Stimulated activated CD4-positive, alpha-beta T cell treated with anti-CD3 and anti-CD28 coated beads, Interleukin-15, amount 100 ng/mL, for 48 hours (primary cell): ENCODE results near the gene HNF1B.

Source experiments
- DNase-seq, 2 donors: peaks; one replicate each; pipeline ENCODE4 v3.0.0-alpha.2; 2020; ENCODE audit warnings: low read depth in 2 of 2

HNF1B gene

GRCh38 chr17:37671824-37672547 lies 72.9 kb downstream of the HNF1B start:
- DNase-seq: no peak

- DNase-seq: no peak
Observed at GRCh38 chr17:37671028-37671823, 73.6 kb downstream of the HNF1B start.

GRCh38 chr17:37667039-37667438 lies 77.8 kb downstream of the HNF1B start:
- no peak for DNase-seq

- no peak for DNase-seq
Observed at GRCh38 chr17:37664214-37664613, 80.6 kb downstream of the HNF1B start.

- DNase-seq: no peak
Observed at GRCh38 chr17:37662353-37662752, 82.5 kb downstream of the HNF1B start.

- DNase-seq: no peak
Observed at GRCh38 chr17:37661400-37662014, 83.4 kb downstream of the HNF1B start.

- no peak for DNase-seq
Observed at GRCh38 chr17:37659925-37660324, 84.9 kb downstream of the HNF1B start.

GRCh38 chr17:37657202-37657601 lies 87.7 kb downstream of the HNF1B start:
- no peak for DNase-seq

GRCh38 chr17:37651849-37652248 lies 93.0 kb downstream of the HNF1B start:
- DNase-seq: no peak

GRCh38 chr17:37650419-37651003 lies 94.3 kb downstream of the HNF1B start:
- DNase-seq: no peak

- no peak for DNase-seq
Observed at GRCh38 chr17:37648555-37648954, 96.3 kb downstream of the HNF1B start.

- DNase-seq: no peak
Observed at GRCh38 chr17:37647856-37648255, 97.0 kb downstream of the HNF1B start.

GRCh38 chr17:37643869-37644268 lies 101.0 kb downstream of the HNF1B start:
- DNase-seq: no peak

GRCh38 chr17:37643118-37643766 lies 101.6 kb downstream of the HNF1B start, which contains the start of gene DDX52:
Gene DDX52 (minus strand): TSS chr17:37643446. CDS start chr17:37643420, 26 bp downstream.
- DNase-seq: peak; percentile 70 to 84

- no peak for DNase-seq
Observed at GRCh38 chr17:37642681-37643080, 102.2 kb downstream of the HNF1B start.

GRCh38 chr17:37640015-37640414 lies 104.8 kb downstream of the HNF1B start:
- DNase-seq: no peak

- DNase-seq: no peak
Observed at GRCh38 chr17:37637956-37638355, 106.9 kb downstream of the HNF1B start.
